ENCODE data around the gene BICDL1. TPM values are rescaled to one million over a fixed set of nuclear protein-coding genes. Genes with fewer than 3 reads are reported as not detected.

BICDL1 gene
- polyA plus RNA-seq, 1 of the 3 experiments (the other 2 are of a cell fraction): 0.35 TPM

DNA sequence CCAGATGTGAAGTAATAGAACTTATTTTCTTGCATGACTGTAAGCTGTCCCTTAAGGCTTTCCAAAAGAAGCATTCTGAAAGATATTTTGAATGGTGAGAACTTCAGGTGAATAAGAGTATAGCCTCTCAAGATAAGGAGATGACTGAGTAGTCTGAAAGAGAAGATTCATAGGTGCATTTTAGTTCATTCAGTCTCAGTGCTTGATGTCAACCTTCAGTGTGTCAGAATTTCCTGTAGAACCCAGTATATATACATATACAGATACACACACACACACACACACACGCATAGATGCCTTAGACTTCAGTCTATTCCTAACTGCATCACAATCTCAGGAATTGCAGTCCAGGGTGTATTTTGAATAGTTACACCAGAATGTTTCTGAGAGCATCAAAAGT is 7.4 kb downstream of the BICDL1 start:
- ChIA-PET POLR2A (no interaction called here), CTCF (no interaction called here)
- no peaks in the 10 kb centered on the region for H3K4me1 ChIP-seq (ENCODE audit: control insufficient read depth in 1 of 2, insufficient read depth in 2 of 2, low read depth in 1 of 2, low read length in 1 of 2)
- H2AFZ ChIP-seq (ENCODE audit: low read depth): no peak overlapping the region
- no peaks in the 10 kb centered on the region for H3K9me2 ChIP-seq
- 100% methylated on average over 1 of the region's 1 CpG for WGBS (ENCODE audit: low lambda C conversion rate)
- H3K27ac ChIP-seq (ENCODE audit: low read depth in 2 of 2, low read length in 1 of 2): no peak overlapping the region
- no peaks in the 10 kb centered on the region for H3K27me3 ChIP-seq (ENCODE audit: insufficient read depth)
- no peak for DNase-seq
- no peaks in the 10 kb centered on the region for H3K79me2 ChIP-seq (ENCODE audit: insufficient read depth)
- no peak for TF ChIP-seq TEAD4 (IDR thresholded peaks at IDR 0.05; ENCODE audit: borderline replicate concordance, insufficient read depth)
- no peak for TF ChIP-seq RAD21 (IDR thresholded peaks at IDR 0.05; ENCODE audit: low read length)
- no peaks in the 10 kb centered on the region for H3K36me3 ChIP-seq (replicated peaks in 1 of 2; ENCODE audit: control insufficient read depth in 1 of 2, insufficient read depth in 2 of 2, low read length in 1 of 2)
- no peak overlapping the region for H3K4me3 ChIP-seq (ENCODE audit: low read depth in 2 of 2, low read length in 1 of 2)
- H3K4me2 ChIP-seq: no peak overlapping the region
- no peaks in the 10 kb centered on the region for H3F3A ChIP-seq (replicated peaks; ENCODE audit: insufficient read depth)
- no peak overlapping the region for H3K9ac ChIP-seq
- H4K20me1 ChIP-seq (ENCODE audit: insufficient read depth): no peaks in the 10 kb centered on the region
- no peaks in the 10 kb centered on the region for H3K9me3 ChIP-seq

- H4K20me1 ChIP-seq (ENCODE audit: insufficient read depth): no peaks in the 10 kb centered on the region
- no peaks in the 10 kb centered on the region for H3F3A ChIP-seq (replicated peaks; ENCODE audit: insufficient read depth)
- no peaks in the 10 kb centered on the region for H3K9me3 ChIP-seq
- DNase-seq: no peak
- ChIA-PET CTCF (no interaction called here), POLR2A (interaction anchor here (0.7 kb wide), 1 partner anchor 203 kb away, joined by 4 read pairs; no protein-coding TSS in a partner anchor)
- H3K27me3 ChIP-seq (ENCODE audit: insufficient read depth): no peaks in the 10 kb centered on the region
- H2AFZ ChIP-seq (ENCODE audit: low read depth): no peak overlapping the region
- H3K4me2 ChIP-seq: no peak overlapping the region
- TF ChIP-seq, protein P1, sequence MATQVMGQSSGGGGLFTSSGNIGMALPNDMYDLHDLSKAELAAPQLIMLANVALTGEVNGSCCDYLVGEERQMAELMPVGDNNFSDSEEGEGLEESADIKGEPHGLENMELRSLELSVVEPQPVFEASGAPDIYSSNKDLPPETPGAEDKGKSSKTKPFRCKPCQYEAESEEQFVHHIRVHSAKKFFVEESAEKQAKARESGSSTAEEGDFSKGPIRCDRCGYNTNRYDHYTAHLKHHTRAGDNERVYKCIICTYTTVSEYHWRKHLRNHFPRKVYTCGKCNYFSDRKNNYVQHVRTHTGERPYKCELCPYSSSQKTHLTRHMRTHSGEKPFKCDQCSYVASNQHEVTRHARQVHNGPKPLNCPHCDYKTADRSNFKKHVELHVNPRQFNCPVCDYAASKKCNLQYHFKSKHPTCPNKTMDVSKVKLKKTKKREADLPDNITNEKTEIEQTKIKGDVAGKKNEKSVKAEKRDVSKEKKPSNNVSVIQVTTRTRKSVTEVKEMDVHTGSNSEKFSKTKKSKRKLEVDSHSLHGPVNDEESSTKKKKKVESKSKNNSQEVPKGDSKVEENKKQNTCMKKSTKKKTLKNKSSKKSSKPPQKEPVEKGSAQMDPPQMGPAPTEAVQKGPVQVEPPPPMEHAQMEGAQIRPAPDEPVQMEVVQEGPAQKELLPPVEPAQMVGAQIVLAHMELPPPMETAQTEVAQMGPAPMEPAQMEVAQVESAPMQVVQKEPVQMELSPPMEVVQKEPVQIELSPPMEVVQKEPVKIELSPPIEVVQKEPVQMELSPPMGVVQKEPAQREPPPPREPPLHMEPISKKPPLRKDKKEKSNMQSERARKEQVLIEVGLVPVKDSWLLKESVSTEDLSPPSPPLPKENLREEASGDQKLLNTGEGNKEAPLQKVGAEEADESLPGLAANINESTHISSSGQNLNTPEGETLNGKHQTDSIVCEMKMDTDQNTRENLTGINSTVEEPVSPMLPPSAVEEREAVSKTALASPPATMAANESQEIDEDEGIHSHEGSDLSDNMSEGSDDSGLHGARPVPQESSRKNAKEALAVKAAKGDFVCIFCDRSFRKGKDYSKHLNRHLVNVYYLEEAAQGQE (IDR thresholded peaks at IDR 0.05; ENCODE audit: low read depth, low read length): no peak
- TF ChIP-seq, protein P2, sequence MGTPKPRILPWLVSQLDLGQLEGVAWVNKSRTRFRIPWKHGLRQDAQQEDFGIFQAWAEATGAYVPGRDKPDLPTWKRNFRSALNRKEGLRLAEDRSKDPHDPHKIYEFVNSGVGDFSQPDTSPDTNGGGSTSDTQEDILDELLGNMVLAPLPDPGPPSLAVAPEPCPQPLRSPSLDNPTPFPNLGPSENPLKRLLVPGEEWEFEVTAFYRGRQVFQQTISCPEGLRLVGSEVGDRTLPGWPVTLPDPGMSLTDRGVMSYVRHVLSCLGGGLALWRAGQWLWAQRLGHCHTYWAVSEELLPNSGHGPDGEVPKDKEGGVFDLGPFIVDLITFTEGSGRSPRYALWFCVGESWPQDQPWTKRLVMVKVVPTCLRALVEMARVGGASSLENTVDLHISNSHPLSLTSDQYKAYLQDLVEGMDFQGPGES (IDR thresholded peaks at IDR 0.05; ENCODE audit: low read depth, low read length): no peak
- TF ChIP-seq GABPA (IDR thresholded peaks at IDR 0.05; ENCODE audit: low read depth) (no peak), TAF1 (IDR thresholded peaks at IDR 0.05; ENCODE audit: borderline replicate concordance, low read depth, low read length) (no peak), USF1 (IDR thresholded peaks at IDR 0.05; ENCODE audit: borderline replicate concordance, low read depth) (no peak), CHD2 (IDR thresholded peaks at IDR 0.05; ENCODE audit: low read length, partially characterized antibody) (no peak), CTCF (IDR thresholded peaks at IDR 0.05) (no peak)
- no peaks in the 10 kb centered on the region for H3K36me3 ChIP-seq (replicated peaks in 1 of 2; ENCODE audit: control insufficient read depth in 1 of 2, insufficient read depth in 2 of 2, low read length in 1 of 2)
- no peak overlapping the region for H3K27ac ChIP-seq (ENCODE audit: low read depth in 2 of 2, low read length in 1 of 2)
- 64% methylated on average over 13 of the region's 13 CpGs for WGBS (ENCODE audit: low lambda C conversion rate)
- no peaks in the 10 kb centered on the region for H3K79me2 ChIP-seq (ENCODE audit: insufficient read depth)
- H3K9ac ChIP-seq: no peak overlapping the region
- H3K4me3 ChIP-seq (ENCODE audit: low read depth in 2 of 2, low read length in 1 of 2): no peak overlapping the region
- no peaks in the 10 kb centered on the region for H3K9me2 ChIP-seq
- no peaks in the 10 kb centered on the region for H3K4me1 ChIP-seq (ENCODE audit: control insufficient read depth in 1 of 2, insufficient read depth in 2 of 2, low read depth in 1 of 2, low read length in 1 of 2)
Measured at GRCh38 chr12:119998471-119999245, 9.6 kb downstream of the BICDL1 start.
